ENCODE data around the gene VAC14. TPM values are rescaled to one million over a fixed set of nuclear protein-coding genes. Genes with fewer than 3 reads are reported as not detected.
A peak's percentile ranks its signal among the peaks of the same experiment; 100 is the strongest.

The VAC14 gene
- total and polyA plus RNA-seq, 5 donors from 2014 or later = 27.0 to 38.8 (median 30.1) TPM

DNA sequence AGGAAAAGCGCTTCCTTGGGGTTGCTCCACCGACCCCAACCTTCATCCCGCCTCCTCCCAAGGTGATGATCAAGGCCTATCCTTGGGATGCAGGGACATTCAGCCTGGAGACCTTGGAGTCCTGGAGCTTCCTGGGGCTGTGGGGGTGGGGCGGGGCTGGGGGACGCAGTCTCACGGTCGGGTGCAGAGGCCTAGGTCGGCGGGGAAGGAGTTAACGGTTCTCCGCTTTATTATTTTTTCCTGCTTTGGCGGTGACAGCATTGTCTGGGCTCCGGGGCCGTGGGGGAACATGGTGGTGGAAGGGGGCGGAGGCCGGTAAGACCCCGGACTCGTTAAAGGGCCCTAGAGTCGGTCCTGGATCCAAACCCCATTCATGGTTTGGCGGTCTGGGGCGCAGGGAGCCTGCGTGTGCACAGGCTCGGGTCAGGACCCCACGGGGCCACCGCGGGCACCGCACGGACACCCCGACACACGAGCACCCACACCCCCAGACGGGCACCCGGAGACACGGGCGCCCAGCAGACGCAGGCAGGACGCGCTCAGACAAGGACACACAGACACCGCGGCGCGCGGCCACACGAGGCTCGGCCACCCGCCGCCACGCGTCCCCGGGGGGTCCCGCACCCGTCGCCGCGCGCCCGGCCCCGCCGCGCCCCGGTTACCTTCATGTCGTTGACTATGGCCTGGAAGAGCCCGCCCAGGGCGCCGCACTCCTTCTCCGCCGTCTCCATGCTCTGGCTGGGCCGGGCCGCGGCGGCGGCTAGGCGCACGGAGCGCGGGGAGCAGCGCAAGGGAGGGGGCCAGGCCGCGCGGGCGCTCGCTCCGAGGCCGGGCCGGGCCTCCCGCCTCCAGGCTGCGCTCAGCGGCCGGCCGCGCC is 115.7 kb downstream of the VAC14 start:
- Histone ChIP-seq H3K36me3 (ENCODE audit: control insufficient read depth, insufficient read depth, low read length) (no peaks in the 10 kb centered on the region), H3K9me3 (ENCODE audit: control insufficient read depth in 2 of 2, low read length in 2 of 2) (no peaks in the 10 kb centered on the region), H3K27me3 (ENCODE audit: control insufficient read depth, insufficient read depth, low read length) (no peaks in the 10 kb centered on the region), H3K27ac (ENCODE audit: insufficient read depth, low read length, poor library complexity, severe bottlenecking) (no peak overlapping the region), H3K4me1 (ENCODE audit: control insufficient read depth, insufficient read depth, low read length, poor library complexity, severe bottlenecking) (peaks cover 12% of the 10 kb centered on the region), H3K4me3 (ENCODE audit: low read depth, low read length) (no peak overlapping the region)
- Mint-ChIP-seq H3K36me3 (no peaks in the 10 kb centered on the region), H3K27me3 (peaks cover 30% of the 10 kb centered on the region), H3K9me3 (no peaks in the 10 kb centered on the region), H3K4me3 (peak overlapping the region in 1 of 4 donors; percentile 21), H3K27ac (no peak overlapping the region), H3K4me1 (peaks cover 0 to 8% (median 1%) of the 10 kb centered on the region in 4 donors)
- peak in 1 of 2 donors; percentile 8 for ATAC-seq (ENCODE audit: low read depth in 2 of 2)
- DNase-seq = no peak

DNA sequence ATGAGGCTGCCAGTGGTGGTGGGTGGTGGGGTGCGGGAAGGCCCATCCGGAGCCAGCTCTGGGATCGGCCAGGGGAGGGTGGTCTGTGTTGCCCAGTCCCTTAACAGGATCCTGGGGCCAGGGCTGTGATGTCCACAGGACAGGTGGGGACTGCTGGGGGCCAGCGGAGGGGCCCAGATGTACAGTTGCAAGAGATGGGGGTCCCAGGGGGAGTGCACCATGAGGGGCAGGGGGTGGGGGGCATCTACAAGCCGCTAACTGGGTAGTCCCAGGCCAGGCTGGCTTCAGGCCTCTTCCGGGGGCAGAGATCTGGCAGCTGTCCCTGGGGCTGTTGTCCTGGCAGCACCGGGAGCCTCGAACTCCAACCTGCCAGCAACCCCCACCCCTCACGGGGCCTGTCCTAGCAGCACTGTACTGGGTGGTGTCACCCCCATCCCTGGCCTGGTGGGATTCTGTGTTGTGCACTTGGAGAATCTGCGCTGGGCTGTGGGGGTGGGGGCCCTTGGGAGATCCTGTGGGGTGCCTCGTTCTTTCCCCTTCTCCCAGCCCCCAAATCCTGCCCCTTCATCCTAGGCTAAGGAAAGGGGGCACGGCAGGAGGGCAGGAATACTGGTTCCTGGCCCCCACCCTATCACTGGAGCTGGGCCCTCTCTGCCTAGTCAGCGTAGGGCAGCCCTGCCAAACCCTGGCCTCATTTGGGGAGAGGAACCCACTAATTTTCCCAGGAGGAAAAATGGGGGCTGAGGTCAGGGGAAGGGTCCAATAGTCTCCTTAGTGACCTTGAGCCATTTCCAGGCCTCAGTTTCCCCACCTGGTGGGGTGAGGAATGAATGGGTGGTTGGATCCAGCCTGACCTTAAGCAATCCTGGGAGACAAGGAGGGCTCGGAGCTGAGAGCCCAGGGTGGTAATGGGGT is 116.6 kb downstream of the VAC14 start:
- H3K36me3 ChIP-seq (ENCODE audit: control insufficient read depth, insufficient read depth, low read length) = no peaks in the 10 kb centered on the region
- peaks cover 30% of the 10 kb centered on the region for H3K27me3 Mint-ChIP-seq
- no peaks in the 10 kb centered on the region for H3K36me3 Mint-ChIP-seq
- peaks cover 12% of the 10 kb centered on the region for H3K4me1 ChIP-seq (ENCODE audit: control insufficient read depth, insufficient read depth, low read length, poor library complexity, severe bottlenecking)
- H3K27me3 ChIP-seq (ENCODE audit: control insufficient read depth, insufficient read depth, low read length) = no peaks in the 10 kb centered on the region
- peak overlapping the region in 1 of 4 donors; percentile 38 for H3K4me3 Mint-ChIP-seq
- no peak overlapping the region for H3K4me3 ChIP-seq (ENCODE audit: low read depth, low read length)
- peaks cover 0 to 8% (median 1%) of the 10 kb centered on the region in 4 donors for H3K4me1 Mint-ChIP-seq
- no peak for DNase-seq
- H3K27ac ChIP-seq (ENCODE audit: insufficient read depth, low read length, poor library complexity, severe bottlenecking) = no peak overlapping the region
- no peak overlapping the region for H3K27ac Mint-ChIP-seq
- H3K9me3 Mint-ChIP-seq = no peaks in the 10 kb centered on the region
- no peak for ATAC-seq (ENCODE audit: low read depth in 2 of 2)
- H3K9me3 ChIP-seq (ENCODE audit: control insufficient read depth in 2 of 2, low read length in 2 of 2) = no peaks in the 10 kb centered on the region

DNA sequence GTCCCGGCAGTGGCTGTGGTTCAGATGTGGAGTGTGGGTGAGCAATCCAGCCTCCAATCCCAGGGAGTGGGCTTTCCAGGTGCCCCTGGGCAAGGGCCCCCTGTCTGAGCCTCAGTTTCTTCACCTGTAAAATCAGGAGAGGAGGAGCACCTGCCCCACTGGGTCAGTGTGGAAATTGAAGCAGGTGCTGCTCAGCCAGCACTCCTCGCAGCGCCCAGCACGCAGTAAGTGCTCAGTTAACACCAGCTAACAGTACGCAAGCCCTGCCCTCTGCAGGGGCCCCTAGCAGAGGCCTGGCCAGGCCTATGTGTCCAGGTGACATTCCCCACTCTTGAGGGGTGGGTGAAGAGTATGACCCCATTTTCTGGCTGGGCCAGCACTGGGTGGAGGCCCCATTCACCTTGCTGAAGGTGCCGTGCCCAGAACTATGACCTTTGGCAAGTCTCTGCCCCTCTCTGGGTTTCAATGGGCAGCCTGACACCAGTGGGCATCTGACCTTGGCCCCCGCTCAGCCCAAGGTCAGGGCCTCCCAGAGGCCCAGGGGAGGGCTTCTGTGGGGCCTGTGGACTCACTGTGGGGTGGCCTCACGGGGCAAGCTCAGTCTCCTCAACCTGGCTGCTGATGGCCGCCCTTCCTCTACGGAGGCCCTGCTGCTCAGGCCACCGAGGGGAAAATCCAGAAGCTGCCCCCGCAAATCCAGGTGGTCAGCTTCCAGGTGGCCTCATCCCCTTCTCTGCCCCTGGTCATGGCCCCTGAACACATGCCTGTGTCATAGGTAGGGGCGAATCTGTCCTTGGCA is 117.6 kb downstream of the VAC14 start:
- Mint-ChIP-seq H3K36me3 (no peaks in the 10 kb centered on the region), H3K4me1 (peaks cover 0 to 6% (median 1%) of the 10 kb centered on the region in 4 donors), H3K27me3 (peaks cover 30% of the 10 kb centered on the region), H3K4me3 (peak overlapping the region in 1 of 4 donors; percentile 38), H3K9me3 (no peaks in the 10 kb centered on the region), H3K27ac (peak overlapping the region in 1 of 3 donors; percentile 83)
- Histone ChIP-seq H3K4me1 (ENCODE audit: control insufficient read depth, insufficient read depth, low read length, poor library complexity, severe bottlenecking) (peaks cover 12% of the 10 kb centered on the region), H3K27ac (ENCODE audit: insufficient read depth, low read length, poor library complexity, severe bottlenecking) (no peak overlapping the region), H3K9me3 (ENCODE audit: control insufficient read depth in 2 of 2, low read length in 2 of 2) (no peaks in the 10 kb centered on the region), H3K36me3 (ENCODE audit: control insufficient read depth, insufficient read depth, low read length) (no peaks in the 10 kb centered on the region), H3K27me3 (ENCODE audit: control insufficient read depth, insufficient read depth, low read length) (no peaks in the 10 kb centered on the region), H3K4me3 (ENCODE audit: low read depth, low read length) (no peak overlapping the region)
- ATAC-seq (ENCODE audit: low read depth in 2 of 2) (no peak), DNase-seq (no peak)

DNA sequence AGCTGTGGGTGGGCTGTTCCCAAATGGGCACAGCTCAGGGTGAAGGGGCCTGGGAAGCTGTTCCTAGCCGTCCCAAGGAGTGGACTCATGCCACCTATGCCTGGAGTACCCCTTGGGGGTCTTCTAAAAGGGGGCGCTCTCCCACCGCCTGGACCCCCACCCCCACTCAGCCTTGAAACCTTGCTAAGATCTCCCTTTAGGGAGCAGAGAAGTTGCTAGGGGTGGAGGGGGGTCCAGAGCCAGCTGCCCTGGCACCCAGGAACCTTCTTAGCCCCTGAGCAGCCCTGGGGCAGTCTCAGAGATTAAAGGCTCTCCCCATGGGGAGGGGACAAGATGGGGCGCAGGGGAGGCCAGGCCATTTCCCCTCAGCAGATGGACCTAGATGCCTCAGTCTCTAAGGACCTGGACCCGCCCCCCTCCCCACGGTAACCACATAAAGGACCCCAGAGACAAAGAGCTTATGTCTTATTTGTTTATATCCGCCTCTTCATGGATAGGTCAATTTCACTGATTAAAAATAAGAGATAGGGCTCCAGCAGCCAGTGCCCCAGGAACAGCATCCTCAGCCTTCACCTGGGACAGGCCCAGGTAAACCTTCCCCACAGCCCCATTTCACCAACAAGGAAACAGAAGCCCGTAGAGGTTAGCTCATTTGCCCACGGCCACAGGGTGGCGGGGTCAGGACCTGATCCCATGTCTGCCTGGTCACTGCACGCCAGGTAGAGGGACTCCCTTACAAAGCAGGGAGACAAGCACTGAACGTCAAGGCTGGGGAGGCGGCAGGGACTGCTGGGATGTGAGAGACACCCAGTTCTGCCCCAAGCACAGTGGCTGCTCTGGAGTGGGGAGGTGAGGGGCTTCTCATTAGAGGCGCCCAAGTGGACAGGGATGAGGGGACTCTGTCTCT is 118.5 kb downstream of the VAC14 start:
- H3K4me1 ChIP-seq (ENCODE audit: control insufficient read depth, insufficient read depth, low read length, poor library complexity, severe bottlenecking) = peaks cover 12% of the 10 kb centered on the region
- H3K36me3 ChIP-seq (ENCODE audit: control insufficient read depth, insufficient read depth, low read length) = no peaks in the 10 kb centered on the region
- no peak overlapping the region for H3K4me3 ChIP-seq (ENCODE audit: low read depth, low read length)
- no peaks in the 10 kb centered on the region for H3K27me3 ChIP-seq (ENCODE audit: control insufficient read depth, insufficient read depth, low read length)
- H3K9me3 ChIP-seq (ENCODE audit: control insufficient read depth in 2 of 2, low read length in 2 of 2) = no peaks in the 10 kb centered on the region
- H3K4me3 Mint-ChIP-seq = no peak overlapping the region
- no peak overlapping the region for H3K27ac ChIP-seq (ENCODE audit: insufficient read depth, low read length, poor library complexity, severe bottlenecking)
- H3K27ac Mint-ChIP-seq = no peak overlapping the region
- ATAC-seq (ENCODE audit: low read depth in 2 of 2) (no peak), DNase-seq (no peak)
- peaks cover 30% of the 10 kb centered on the region for H3K27me3 Mint-ChIP-seq
- H3K4me1 Mint-ChIP-seq = peaks cover 0 to 6% (median 1%) of the 10 kb centered on the region in 4 donors
- H3K36me3 Mint-ChIP-seq = no peaks in the 10 kb centered on the region
- no peaks in the 10 kb centered on the region for H3K9me3 Mint-ChIP-seq

DNA sequence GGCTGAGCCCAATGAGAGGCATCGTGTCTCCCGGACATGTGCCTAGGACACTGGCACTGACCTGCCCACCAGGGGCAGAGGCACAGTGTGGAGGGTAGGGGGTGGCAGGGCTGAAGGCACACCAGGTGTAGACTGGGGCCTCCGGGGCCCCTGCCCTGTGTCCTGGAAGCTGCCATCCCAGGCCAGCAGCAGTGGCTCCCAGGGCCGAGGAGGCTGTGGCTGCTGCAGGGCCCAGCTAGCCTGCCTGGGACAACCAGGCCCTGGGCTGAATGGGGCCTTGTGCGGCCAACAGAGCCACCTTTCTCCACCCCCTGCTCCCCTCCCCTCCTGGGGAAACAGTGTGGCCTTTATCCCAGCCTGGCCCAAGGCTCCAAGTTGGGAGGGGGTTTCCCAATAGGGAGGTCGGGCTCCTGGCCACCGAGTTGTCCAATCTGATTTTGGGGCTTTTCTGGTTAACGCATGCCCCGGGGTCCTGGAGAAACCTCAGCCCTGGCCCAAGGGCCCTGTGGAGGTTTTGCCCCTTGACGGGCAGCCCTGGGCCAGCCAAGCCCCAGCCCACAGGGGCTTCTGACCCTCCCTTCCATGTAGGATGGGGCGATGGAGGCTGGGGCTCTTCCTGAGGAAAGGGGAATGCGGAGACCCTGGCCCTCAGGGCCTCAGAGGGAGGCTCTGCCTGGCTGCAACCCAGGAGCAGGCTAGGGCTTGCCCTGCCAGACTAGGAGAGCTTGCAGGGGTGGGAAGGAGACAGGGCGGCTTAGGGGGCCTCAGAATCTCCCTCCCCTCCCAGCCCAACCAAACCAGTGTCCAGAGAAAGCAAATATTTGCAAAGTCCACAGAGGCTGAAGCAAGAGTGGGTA is 119.3 kb downstream of the VAC14 start:
- no peak for ATAC-seq (ENCODE audit: low read depth in 2 of 2)

DNA sequence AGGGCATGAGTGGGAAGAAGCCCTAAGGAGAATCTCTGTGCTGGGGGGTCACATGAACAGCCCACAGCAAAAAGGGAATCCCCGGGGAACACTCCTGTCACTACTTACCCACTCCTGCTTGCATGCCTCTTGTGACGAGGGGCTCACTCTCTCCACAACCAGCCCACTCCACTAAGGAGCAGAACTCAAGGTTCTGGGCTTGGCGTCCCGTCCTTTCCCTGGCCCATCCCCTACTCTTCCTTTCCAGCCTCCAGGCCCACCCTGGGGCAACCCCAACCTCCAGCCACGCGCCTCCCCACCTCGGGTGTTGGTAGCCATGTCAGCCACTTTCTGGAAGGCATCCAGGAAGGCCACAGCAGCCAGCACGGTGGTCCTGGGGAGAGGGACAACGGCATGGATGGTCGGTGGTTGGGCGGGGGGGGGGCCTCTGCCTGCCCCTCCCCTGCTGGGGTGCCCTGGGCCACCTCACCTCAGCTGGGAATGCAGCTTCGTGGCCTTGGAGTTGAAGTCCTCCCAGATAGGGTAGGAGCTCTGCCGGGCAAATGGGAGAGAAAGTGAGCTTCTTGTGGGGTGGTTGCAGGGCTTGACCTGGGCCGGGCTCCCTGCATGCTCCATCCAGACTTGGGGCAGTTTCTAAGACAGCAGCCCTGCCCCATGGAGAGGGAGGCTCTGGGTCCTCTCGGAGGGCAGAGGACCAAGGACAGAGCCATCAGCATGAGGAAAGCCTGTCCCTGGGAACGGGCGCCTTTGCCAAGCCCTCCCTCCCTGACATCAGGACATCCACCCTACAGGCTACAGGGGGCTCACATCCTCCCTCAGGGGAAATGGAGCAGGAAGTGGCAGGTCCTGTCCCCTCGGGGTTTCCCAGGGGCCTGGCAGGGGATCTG is 120.2 kb downstream of the VAC14 start:
- Mint-ChIP-seq H3K4me3 (no peak overlapping the region), H3K27ac (no peak overlapping the region), H3K9me3 (no peaks in the 10 kb centered on the region), H3K27me3 (peaks cover 21% of the 10 kb centered on the region), H3K4me1 (peaks cover 0 to 2% (median 0%) of the 10 kb centered on the region in 4 donors), H3K36me3 (no peaks in the 10 kb centered on the region)
- DNase-seq (no peak), ATAC-seq (ENCODE audit: low read depth in 2 of 2) (no peak)
- peaks cover 9% of the 10 kb centered on the region for H3K4me1 ChIP-seq (ENCODE audit: control insufficient read depth, insufficient read depth, low read length, poor library complexity, severe bottlenecking)
- H3K36me3 ChIP-seq (ENCODE audit: control insufficient read depth, insufficient read depth, low read length) = no peaks in the 10 kb centered on the region
- no peaks in the 10 kb centered on the region for H3K27me3 ChIP-seq (ENCODE audit: control insufficient read depth, insufficient read depth, low read length)
- no peak overlapping the region for H3K27ac ChIP-seq (ENCODE audit: insufficient read depth, low read length, poor library complexity, severe bottlenecking)
- H3K4me3 ChIP-seq (ENCODE audit: low read depth, low read length) = no peak overlapping the region
- no peaks in the 10 kb centered on the region for H3K9me3 ChIP-seq (ENCODE audit: control insufficient read depth in 2 of 2, low read length in 2 of 2)

More for the DNA sequence above, 119.3 kb downstream of the VAC14 start:
- Mint-ChIP-seq H3K4me3 (no peak overlapping the region), H3K4me1 (peaks cover 0 to 6% (median 1%) of the 10 kb centered on the region in 4 donors), H3K9me3 (no peaks in the 10 kb centered on the region), H3K27me3 (peaks cover 25% of the 10 kb centered on the region), H3K27ac (no peak overlapping the region), H3K36me3 (no peaks in the 10 kb centered on the region)
- Histone ChIP-seq H3K4me3 (ENCODE audit: low read depth, low read length) (no peak overlapping the region), H3K27ac (ENCODE audit: insufficient read depth, low read length, poor library complexity, severe bottlenecking) (no peak overlapping the region), H3K27me3 (ENCODE audit: control insufficient read depth, insufficient read depth, low read length) (no peaks in the 10 kb centered on the region), H3K36me3 (ENCODE audit: control insufficient read depth, insufficient read depth, low read length) (no peaks in the 10 kb centered on the region), H3K9me3 (ENCODE audit: control insufficient read depth in 2 of 2, low read length in 2 of 2) (no peaks in the 10 kb centered on the region), H3K4me1 (ENCODE audit: control insufficient read depth, insufficient read depth, low read length, poor library complexity, severe bottlenecking) (peaks cover 12% of the 10 kb centered on the region)
- no peak for DNase-seq
